Thyroid gland (tissue), 4 donors: ENCODE data around the gene RCN2.

Source experiments
- POLR2A ChIP-seq, 2 donors: fragments of 450-650 bp; IDR thresholded peaks; one replicate each; pipeline ENCODE4 v1.6.1; 2017; ENCODE audit warnings: antibody characterized with exemption in 2 of 2, mild to moderate bottlenecking in 2 of 2, moderate library complexity in 1 of 2
- TF ChIP-seq, protein P1 (sequence below), 6 experiments: fragments of 200-600 bp in 3 of 6; fragments of 450-650 bp in 3 of 6; sonication (generic) in 3 of 6; IDR thresholded peaks; one replicate each; pipeline ENCODE4 v1.5.1; 2016 to 2019; ENCODE audit warnings: antibody characterized with exemption in 6 of 6, mild to moderate bottlenecking in 2 of 6, inconsistent platforms in 1 of 6, moderate library complexity in 1 of 6

DNA sequence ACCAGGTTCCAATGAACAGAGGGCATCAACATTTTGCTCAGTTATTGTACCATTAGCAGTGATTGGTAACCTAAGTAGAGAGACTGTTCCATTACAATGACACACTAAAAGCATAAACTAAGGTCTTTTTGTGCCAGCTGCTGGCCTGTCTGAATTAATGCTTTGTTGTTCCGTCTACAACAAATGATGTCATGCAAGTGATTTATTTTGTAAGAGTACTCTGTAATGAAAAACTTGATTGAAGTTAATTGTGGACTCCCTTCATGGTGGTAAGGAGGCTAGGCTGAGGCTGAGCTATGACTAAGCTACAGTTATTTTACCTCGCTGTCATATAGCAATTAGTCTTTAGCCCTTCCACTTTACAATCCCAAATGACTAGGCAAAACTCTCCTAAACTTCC is 23.2 kb downstream of the RCN2 start:
- TF ChIP-seq, protein P1, sequence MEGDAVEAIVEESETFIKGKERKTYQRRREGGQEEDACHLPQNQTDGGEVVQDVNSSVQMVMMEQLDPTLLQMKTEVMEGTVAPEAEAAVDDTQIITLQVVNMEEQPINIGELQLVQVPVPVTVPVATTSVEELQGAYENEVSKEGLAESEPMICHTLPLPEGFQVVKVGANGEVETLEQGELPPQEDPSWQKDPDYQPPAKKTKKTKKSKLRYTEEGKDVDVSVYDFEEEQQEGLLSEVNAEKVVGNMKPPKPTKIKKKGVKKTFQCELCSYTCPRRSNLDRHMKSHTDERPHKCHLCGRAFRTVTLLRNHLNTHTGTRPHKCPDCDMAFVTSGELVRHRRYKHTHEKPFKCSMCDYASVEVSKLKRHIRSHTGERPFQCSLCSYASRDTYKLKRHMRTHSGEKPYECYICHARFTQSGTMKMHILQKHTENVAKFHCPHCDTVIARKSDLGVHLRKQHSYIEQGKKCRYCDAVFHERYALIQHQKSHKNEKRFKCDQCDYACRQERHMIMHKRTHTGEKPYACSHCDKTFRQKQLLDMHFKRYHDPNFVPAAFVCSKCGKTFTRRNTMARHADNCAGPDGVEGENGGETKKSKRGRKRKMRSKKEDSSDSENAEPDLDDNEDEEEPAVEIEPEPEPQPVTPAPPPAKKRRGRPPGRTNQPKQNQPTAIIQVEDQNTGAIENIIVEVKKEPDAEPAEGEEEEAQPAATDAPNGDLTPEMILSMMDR (IDR thresholded peaks at IDR 0.05) = no peak
- TF ChIP-seq POLR2A (IDR thresholded peaks at IDR 0.05) = no peak
